Right hindlimb (tissue), 1 donor: ENCODE data around the gene AMOTL1.

ENCODE experiments used
- DNase-seq: peaks from one replicate; pipeline ENCODE4 v3.0.0-alpha.2; 2018

The AMOTL1 gene

GRCh38 chr11:94746721-94747120 lies 21.4 kb upstream of the AMOTL1 start:
- DNase-seq: no peak

DNA sequence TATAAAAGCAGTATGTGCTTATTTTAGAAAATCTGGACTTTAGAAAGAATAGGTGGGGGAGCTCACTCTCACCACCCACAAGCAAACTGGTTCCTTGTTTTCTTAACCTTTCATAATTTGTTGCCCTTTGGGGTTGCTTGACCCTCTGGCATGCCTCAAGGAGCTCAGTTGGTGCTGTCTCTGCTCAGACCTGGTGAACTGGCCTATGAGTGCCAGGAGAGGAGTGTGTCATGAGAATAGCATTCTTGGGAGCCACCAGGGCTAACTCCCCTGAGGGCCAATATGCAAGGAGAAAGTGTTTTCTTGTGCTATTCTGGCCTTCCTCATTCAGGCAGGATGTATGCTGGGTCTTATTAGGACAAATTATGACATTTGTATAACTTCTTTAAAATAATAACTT lies 21.0 kb upstream of the AMOTL1 start:
- DNase-seq: no peak

- DNase-seq: no peak
Measured at GRCh38 chr11:94747601-94748041, 20.5 kb upstream of the AMOTL1 start.

DNA sequence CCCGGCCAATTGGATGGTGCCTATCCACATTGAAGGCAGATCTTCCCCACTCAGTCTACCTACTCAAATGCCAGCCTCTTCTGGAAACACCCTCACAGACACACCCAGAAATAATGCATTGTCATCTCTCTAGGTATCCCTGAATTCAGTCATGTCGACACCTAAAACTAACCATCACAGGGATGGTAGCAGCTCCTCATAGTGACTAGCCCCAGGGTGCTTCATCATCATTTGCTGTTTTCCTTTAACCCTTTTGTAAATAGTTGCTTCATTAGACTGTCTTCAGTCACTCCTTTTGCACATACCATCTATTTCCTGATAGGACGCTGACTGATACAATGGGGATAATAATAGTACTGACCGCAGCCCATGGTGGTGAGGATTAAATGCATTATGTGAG lies 18.8 kb upstream of the AMOTL1 start:
- no peak for DNase-seq

DNA sequence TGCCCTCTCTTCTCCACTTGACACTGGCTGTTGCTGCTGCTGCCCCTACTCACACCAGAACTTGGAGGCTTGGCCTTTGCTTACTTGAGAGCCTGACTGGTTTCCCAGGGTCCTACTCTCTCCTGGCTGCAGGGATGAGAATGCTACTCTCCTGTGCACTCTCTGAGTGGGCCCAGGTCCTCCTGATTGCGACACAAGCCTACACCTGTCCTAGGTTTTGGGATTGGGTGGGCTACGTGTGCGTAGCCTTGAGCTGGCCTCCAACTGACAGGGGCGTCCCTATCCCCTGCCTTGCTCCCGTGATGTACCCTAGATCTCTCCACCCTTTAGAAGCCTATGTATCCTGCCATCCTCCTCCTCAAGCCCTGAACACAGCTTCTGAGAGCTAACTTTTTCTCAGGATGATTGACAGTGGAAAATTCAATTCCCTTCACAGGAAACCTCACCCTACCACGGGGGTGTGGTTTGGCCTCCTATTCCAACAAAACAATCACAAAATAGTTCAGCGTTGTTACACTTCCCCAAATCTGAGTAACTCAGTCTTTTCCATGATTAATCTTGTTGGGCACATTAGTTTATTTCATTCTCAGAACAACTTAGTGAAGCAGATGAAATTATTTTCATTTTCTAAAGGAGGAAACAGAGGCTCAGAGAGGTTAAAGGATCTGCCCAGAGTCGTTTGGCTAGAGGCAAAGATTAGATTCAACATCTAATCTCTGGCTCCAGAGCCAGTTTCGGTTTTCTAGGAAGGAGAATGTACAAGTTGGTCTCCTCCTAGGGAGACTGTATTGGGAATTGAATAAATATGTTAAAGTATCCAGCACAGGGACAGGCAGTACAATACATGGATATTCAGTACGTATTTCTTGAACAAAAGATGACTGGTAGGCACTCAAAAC lies 17.6 kb upstream of the AMOTL1 start:
- DNase-seq: no peak

GRCh38 chr11:94751218-94751609 lies 16.9 kb upstream of the AMOTL1 start:
- DNase-seq: no peak

GRCh38 chr11:94751786-94752185 lies 16.4 kb upstream of the AMOTL1 start:
- DNase-seq: no peak

- no peak for DNase-seq
Measured at GRCh38 chr11:94753630-94754029, 14.5 kb upstream of the AMOTL1 start.

DNA sequence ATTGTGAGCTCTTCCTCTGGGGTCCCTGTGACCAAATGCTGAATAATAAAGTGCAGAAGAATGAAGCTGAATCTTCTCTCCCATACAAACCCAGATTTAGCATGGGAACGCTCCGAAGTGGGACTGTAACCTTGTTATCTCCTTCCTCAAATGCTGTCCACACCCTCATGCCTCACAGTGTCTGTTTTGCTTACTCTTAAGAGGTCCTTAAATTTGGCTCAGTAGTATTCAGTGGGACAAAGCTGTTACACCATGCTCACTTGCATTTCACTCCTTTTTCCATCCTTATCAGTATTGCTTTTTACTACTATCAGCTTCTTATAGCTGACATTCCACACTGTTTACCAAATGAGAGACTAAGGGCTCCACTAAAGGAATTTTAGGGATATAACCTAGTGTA lies 13.8 kb upstream of the AMOTL1 start:
- DNase-seq: no peak

GRCh38 chr11:94754819-94755218 lies 13.3 kb upstream of the AMOTL1 start:
- DNase-seq: no peak

GRCh38 chr11:94755494-94755893 lies 12.7 kb upstream of the AMOTL1 start:
- no peak for DNase-seq

GRCh38 chr11:94757037-94757735 lies 11.0 kb upstream of the AMOTL1 start:
- no peak for DNase-seq

- no peak for DNase-seq
Measured at GRCh38 chr11:94758666-94759065, 9.5 kb upstream of the AMOTL1 start.

GRCh38 chr11:94759522-94759921 lies 8.6 kb upstream of the AMOTL1 start:
- DNase-seq: no peak

- no peak for DNase-seq
Measured at GRCh38 chr11:94760296-94760695, 7.9 kb upstream of the AMOTL1 start.

GRCh38 chr11:94762208-94762607 lies 5.9 kb upstream of the AMOTL1 start:
- DNase-seq: no peak

DNA sequence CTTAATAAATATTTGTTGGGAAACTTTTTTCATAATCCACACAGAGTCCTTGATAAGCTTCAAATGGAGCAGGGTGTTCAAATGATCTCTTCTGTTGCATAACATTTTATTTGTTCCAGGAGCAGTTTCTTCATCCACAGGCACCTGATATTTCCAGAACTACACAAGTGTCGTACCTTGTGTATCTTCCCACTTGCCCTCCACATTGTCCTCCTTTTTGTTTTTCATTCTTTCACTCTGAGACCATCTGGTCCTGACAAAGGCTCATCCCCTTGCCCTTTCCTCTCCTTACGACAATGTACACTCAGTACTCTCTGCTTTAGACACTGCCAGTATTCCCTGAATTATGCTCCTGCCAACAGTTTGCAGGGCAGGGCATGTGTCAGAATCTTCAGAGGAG lies 5.2 kb upstream of the AMOTL1 start:
- no peak for DNase-seq

- DNase-seq: no peak
Measured at GRCh38 chr11:94766713-94767206, 1.4 kb upstream of the AMOTL1 start.

- no peak for DNase-seq
Measured at GRCh38 chr11:94767291-94767690, 865 bp upstream of the AMOTL1 start.

GRCh38 chr11:94768602-94769541 lies 716 bp downstream of the AMOTL1 start:
- peak; percentile 83 for DNase-seq

DNA sequence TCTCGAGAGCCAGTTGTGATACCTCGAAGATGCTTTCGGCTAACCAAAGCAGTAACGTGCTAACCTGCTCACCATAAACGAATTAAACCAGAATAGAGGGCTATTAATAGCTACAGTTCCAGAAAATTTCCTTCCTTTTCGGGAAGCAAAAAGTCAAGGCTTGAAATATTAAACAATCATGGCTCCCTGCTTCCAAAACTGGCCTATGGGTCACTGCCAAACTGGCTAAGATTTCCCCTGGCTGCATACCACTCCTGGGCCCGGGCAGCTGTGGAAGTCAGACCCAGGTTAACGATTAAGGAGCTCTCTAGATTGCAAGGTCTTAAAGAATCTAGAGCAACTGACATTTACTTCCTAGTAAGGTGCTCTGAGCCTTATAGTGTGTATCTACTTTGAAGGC lies 1.7 kb downstream of the AMOTL1 start:
- DNase-seq: peak; percentile 56

GRCh38 chr11:94770563-94771120 lies 2.5 kb downstream of the AMOTL1 start:
- no peak for DNase-seq

- DNase-seq: no peak
Measured at GRCh38 chr11:94771390-94771789, 3.2 kb downstream of the AMOTL1 start.
